H1 (cell line): ENCODE results near the gene PCYT2. TPM values are rescaled to one million over a fixed set of nuclear protein-coding genes. Genes with fewer than 3 reads are reported as not detected.

Source experiments
- CTCF ChIA-PET: fragments of 300-600 bp; sonication (Branson Sonifier 250); formaldehyde crosslinking; loops from one replicate; lab custom pipeline; 2021; ENCODE audit not compliant: partially characterized antibody; lab: Charles Lee
- POLR2A ChIA-PET: fragments of 300-600 bp; sonication (Branson Sonifier 250); formaldehyde crosslinking; loops from one replicate; lab custom pipeline; 2021; ENCODE audit warnings: inconsistent platforms; ENCODE audit not compliant: partially characterized antibody; lab: Charles Lee
- DNase-seq, 2 experiments: peaks; one replicate each; pipeline versions ENCODE4 v3.0.0 to v3.0.0-alpha.2; 2010 to 2022; ENCODE audit warnings: low spot score in 2 of 2, low read depth in 1 of 2, mixed read lengths in 1 of 2
- FAIRE-seq: peaks from 2 replicates; lab custom pipeline; 2011; peaks lifted over from hg19 to GRCh38; lab: Jason Lieb, UNC
- H2AFZ ChIP-seq: 2 replicates; pipeline ENCODE4 v1.8.1; 2012; ENCODE audit warnings: low read length, inconsistent platforms
- H2AK5ac ChIP-seq: 2 replicates; pipeline ENCODE4 v1.6.1; 2013; ENCODE audit warnings: low read depth, low read length
- H2BK120ac ChIP-seq: replicated peaks from 2 replicates; pipeline ENCODE3; 2013; ENCODE audit warnings: low read depth, low read length, inconsistent platforms
- H2BK12ac ChIP-seq: 2 replicates; pipeline ENCODE4 v1.6.1; 2013; ENCODE audit warnings: low read depth, low read length
- H2BK15ac ChIP-seq: 2 replicates; pipeline ENCODE4 v1.6.1; 2013; ENCODE audit warnings: low read length
- H2BK20ac ChIP-seq: 2 replicates; pipeline ENCODE4 v1.6.1; 2013; ENCODE audit warnings: low read length
- H2BK5ac ChIP-seq: 2 replicates; pipeline ENCODE4 v1.6.1; 2013; ENCODE audit warnings: low read depth, low read length
- H3K14ac ChIP-seq: 2 replicates; pipeline ENCODE4 v1.6.1; 2013; ENCODE audit warnings: inconsistent platforms; ENCODE audit not compliant: insufficient read length
- H3K18ac ChIP-seq: 2 replicates; pipeline ENCODE4 v1.6.1; 2013; ENCODE audit warnings: low read length; ENCODE audit errors: extremely low read depth
- H3K23ac ChIP-seq: 2 replicates; pipeline ENCODE4 v1.6.1; 2013; ENCODE audit warnings: inconsistent platforms; ENCODE audit not compliant: insufficient read length
- H3K23me2 ChIP-seq: 2 replicates; pipeline ENCODE4 v1.6.1; 2013; ENCODE audit warnings: low read depth, low read length
- H3K27ac ChIP-seq: 2 replicates; pipeline ENCODE4 v1.6.1; 2011; ENCODE audit warnings: low read depth, low read length, inconsistent platforms
- H3K27me3 ChIP-seq, 4 experiments: replicated peaks in 1 of 4; 1 replicate in 1 of 4; 2 replicates in 3 of 4; pipeline versions ENCODE4 v1.6.1 to v1.8.1; 2011 to 2013; ENCODE audit warnings: low read length in 3 of 4, mild to moderate bottlenecking in 3 of 4, inconsistent platforms in 2 of 4, mixed read lengths in 2 of 4, moderate library complexity in 1 of 4; ENCODE audit not compliant: control insufficient read depth in 3 of 4, insufficient read depth in 3 of 4; ENCODE audit errors: extremely low read depth in 1 of 4
- H3K36me3 ChIP-seq, 4 experiments: 2 replicates each; pipeline versions ENCODE4 v1.6.1 to v1.8.1; 2011 to 2013; ENCODE audit warnings: mild to moderate bottlenecking in 4 of 4, low read length in 3 of 4, moderate library complexity in 2 of 4, control low read depth in 1 of 4, inconsistent platforms in 1 of 4; ENCODE audit not compliant: insufficient read depth in 4 of 4, control insufficient read depth in 2 of 4
- H3K4ac ChIP-seq: replicated peaks from 2 replicates; pipeline ENCODE3; 2013; ENCODE audit warnings: low read length, low read depth, mixed read lengths, inconsistent platforms; ENCODE audit not compliant: insufficient read length
- H3K4me1 ChIP-seq, 4 experiments: replicated peaks in 1 of 4; 1 replicate in 1 of 4; 2 replicates in 3 of 4; pipeline versions ENCODE4 v1.6.1 to v1.8.1; 2011 to 2013; ENCODE audit warnings: low read length in 3 of 4, inconsistent platforms in 2 of 4, mixed read lengths in 1 of 4; ENCODE audit not compliant: insufficient read depth in 4 of 4, control insufficient read depth in 3 of 4
- H3K4me2 ChIP-seq, 2 experiments: 2 replicates each; pipeline versions ENCODE4 v1.6.1 to v1.8.1; 2011 to 2013; ENCODE audit warnings: low read depth in 2 of 2, low read length in 2 of 2, control low read depth in 1 of 2, inconsistent platforms in 1 of 2, mild to moderate bottlenecking in 1 of 2; ENCODE audit not compliant: insufficient read depth in 1 of 2
- H3K4me3 ChIP-seq, 4 experiments: fragments of 200-600, 300-600 bp in 1 of 4; sonication (generic), shearing (Covaris generic), sonication (Bioruptor Twin) in 1 of 4; 2 replicates each; pipeline versions ENCODE4 v1.5.1 to v1.8.1; 2011 to 2016; ENCODE audit warnings: low read length in 4 of 4, low read depth in 3 of 4, control low read depth in 2 of 4, inconsistent platforms in 2 of 4, mild to moderate bottlenecking in 2 of 4, mixed read lengths in 1 of 4, moderate library complexity in 1 of 4; ENCODE audit not compliant: insufficient read depth in 2 of 4; ENCODE audit errors: extremely low read depth in 1 of 4
- H3K56ac ChIP-seq: replicated peaks from 2 replicates; pipeline ENCODE3; 2013; ENCODE audit warnings: low read depth, mild to moderate bottlenecking, mixed read lengths, low read length, inconsistent platforms; ENCODE audit not compliant: insufficient read length
- H3K79me1 ChIP-seq: 2 replicates; pipeline ENCODE4 v1.6.1; 2013; ENCODE audit warnings: low read depth, low read length, control low read depth
- H3K79me2 ChIP-seq, 2 experiments: 2 replicates each; pipeline versions ENCODE4 v1.6.1 to v1.8.1; 2012 to 2013; ENCODE audit warnings: low read length in 2 of 2, mild to moderate bottlenecking in 2 of 2, inconsistent platforms in 1 of 2; ENCODE audit not compliant: insufficient read depth in 2 of 2, control insufficient read depth in 1 of 2
- H3K9ac ChIP-seq, 4 experiments: replicated peaks in 1 of 4; 1 replicate in 1 of 4; 2 replicates in 3 of 4; pipeline versions ENCODE4 v1.6.1 to v1.8.1; 2011 to 2013; ENCODE audit warnings: low read depth in 3 of 4, low read length in 3 of 4, control low read depth in 2 of 4, mild to moderate bottlenecking in 2 of 4, moderate library complexity in 2 of 4, inconsistent platforms in 1 of 4; ENCODE audit errors: extremely low read depth in 1 of 4
- H3K9me3 ChIP-seq, 2 experiments: 2 replicates each; pipeline versions ENCODE4 v1.6.1 to v1.8.1; 2012 to 2013; ENCODE audit warnings: mild to moderate bottlenecking in 2 of 2, moderate library complexity in 2 of 2, control low read depth in 1 of 2, inconsistent platforms in 1 of 2, low read depth in 1 of 2, low read length in 1 of 2, mixed read lengths in 1 of 2; ENCODE audit not compliant: insufficient read depth in 2 of 2
- H4K20me1 ChIP-seq, 2 experiments: replicated peaks in 1 of 2; 2 replicates each; pipeline versions ENCODE3 to v1.8.1; 2011 to 2013; ENCODE audit warnings: inconsistent platforms in 2 of 2, low read length in 2 of 2, mild to moderate bottlenecking in 1 of 2; ENCODE audit not compliant: insufficient read depth in 2 of 2, control insufficient read depth in 1 of 2
- H4K5ac ChIP-seq: 2 replicates; pipeline ENCODE4 v1.6.1; 2013; ENCODE audit warnings: low read length, low read depth, mixed read lengths, inconsistent platforms; ENCODE audit not compliant: insufficient read length
- H4K8ac ChIP-seq: 2 replicates; pipeline ENCODE4 v1.8.0; 2013; ENCODE audit warnings: mild to moderate bottlenecking, moderate library complexity, low read length, inconsistent platforms; ENCODE audit not compliant: insufficient read depth; ENCODE audit errors: extremely low read depth
- H4K91ac ChIP-seq: replicated peaks from 2 replicates; pipeline ENCODE3; 2013; ENCODE audit warnings: low read length, mixed read lengths, inconsistent platforms; ENCODE audit not compliant: insufficient read length
- CHD1 ChIP-seq: IDR thresholded peaks from 2 replicates; pipeline ENCODE4 v1.6.1; 2012; ENCODE audit warnings: low read depth, low read length, improper control_type of control experiment
- EP300 ChIP-seq, 2 experiments: IDR thresholded peaks; 1 replicate in 1 of 2; 2 replicates in 1 of 2; pipeline ENCODE4 v1.6.1; 2011 to 2012; ENCODE audit warnings: low read depth in 2 of 2, low read length in 2 of 2, mild to moderate bottlenecking in 2 of 2, borderline replicate concordance in 1 of 2, inconsistent platforms in 1 of 2, moderate library complexity in 1 of 2
- FOSL1 ChIP-seq: IDR thresholded peaks from 2 replicates; pipeline ENCODE4 v1.6.1; 2011; ENCODE audit warnings: mild to moderate bottlenecking, low read depth, low read length, moderate library complexity; ENCODE audit not compliant: insufficient read depth
- NRF1 ChIP-seq: IDR thresholded peaks from 2 replicates; pipeline ENCODE4 v1.6.1; 2011; ENCODE audit warnings: mild to moderate bottlenecking, low read depth, low read length, improper control_type of control experiment
- RAD21 ChIP-seq, 2 experiments: IDR thresholded peaks in 1 of 2; conservative IDR thresholded peaks in 1 of 2; 2 replicates each; pipeline ENCODE4 v1.6.1; 2011; ENCODE audit warnings: low read depth in 2 of 2, low read length in 2 of 2, improper control_type of control experiment in 1 of 2, inconsistent platforms in 1 of 2, mild to moderate bottlenecking in 1 of 2, moderate library complexity in 1 of 2
- SIRT6 ChIP-seq: IDR thresholded peaks from one replicate; pipeline ENCODE4 v1.7.1; 2012; ENCODE audit warnings: low read length, inconsistent platforms
- SIX5 ChIP-seq: IDR thresholded peaks from 2 replicates; pipeline ENCODE4 v1.6.1; 2011; ENCODE audit warnings: mild to moderate bottlenecking, low read depth, low read length
- SRF ChIP-seq: IDR thresholded peaks from 2 replicates; pipeline ENCODE4 v1.6.1; 2011; ENCODE audit warnings: mild to moderate bottlenecking, low read depth, low read length, moderate library complexity
- TEAD4 ChIP-seq: IDR thresholded peaks from 2 replicates; pipeline ENCODE4 v1.6.1; 2012; ENCODE audit warnings: low read depth, low read length, inconsistent platforms, mixed read lengths
- YY1 ChIP-seq: IDR thresholded peaks from 2 replicates; pipeline ENCODE4 v1.6.1; 2011; ENCODE audit warnings: low read depth, mild to moderate bottlenecking, low read length
- WGBS, 2 experiments: shearing (Covaris generic) in 1 of 2; methylation state at CpG; one replicate each; pipeline versions ENCODE4 v1.1.6 to v1.1.7; 2013 to 2015; ENCODE audit warnings: low lambda C conversion rate in 2 of 2, mixed read lengths in 2 of 2, inconsistent platforms in 1 of 2, low coverage in 1 of 2, missing lambda C conversion rate in 1 of 2; ENCODE audit not compliant: insufficient replicate concordance in 2 of 2, insufficient coverage in 1 of 2, insufficient read length in 1 of 2; ENCODE audit errors: extremely low coverage in 1 of 2, missing lambda C conversion rate in 1 of 2; 5-methylcytosine and 5-hydroxymethylcytosine counted together
- polyA plus RNA-seq, 7 experiments: library from polyadenylated mRNA; depleted of rRNA in 3 of 7; stranded (reverse) in 5 of 7; unstranded in 2 of 7; fragments of >200 nt in 5 of 7; fragments of 200-250 nt in 2 of 7; gene quantifications; 1 replicate in 5 of 7; 2 replicates in 1 of 7; 4 replicates in 1 of 7; pipeline versions ENCODE4 v1.2.1 to v1.2.3, GENCODE V29; 2011 to 2013; ENCODE audit warnings: missing spikeins in 2 of 7, mixed read lengths in 2 of 7
- total RNA-seq: library from RNA; stranded (reverse); fragmentation: NEBNext Ultra II Directional; extraction: Animal tissue kit (Norgen Biotek cat#: 25700); gene quantifications from 2 replicates; pipeline ENCODE4 v1.2.1, GENCODE V29; 2021
- TF ChIP-seq, protein P1 (sequence below), 3 experiments: IDR thresholded peaks; 1 replicate in 2 of 3; 2 replicates in 1 of 3; pipeline versions ENCODE4 v1.5.1 to v1.6.1; 2011; ENCODE audit warnings: low read length in 3 of 3, mild to moderate bottlenecking in 3 of 3, inconsistent platforms in 2 of 3, low read depth in 1 of 3, moderate library complexity in 1 of 3; ENCODE audit not compliant: insufficient read depth in 1 of 3; ENCODE audit errors: control extremely low read depth in 1 of 3

Gene PCYT2
- total and polyA plus RNA-seq, 2 of the 8 experiments (the other 6 are each of a cell fraction or from before 2014, with no cell fraction given): 29.9 to 31.3 TPM

DNA sequence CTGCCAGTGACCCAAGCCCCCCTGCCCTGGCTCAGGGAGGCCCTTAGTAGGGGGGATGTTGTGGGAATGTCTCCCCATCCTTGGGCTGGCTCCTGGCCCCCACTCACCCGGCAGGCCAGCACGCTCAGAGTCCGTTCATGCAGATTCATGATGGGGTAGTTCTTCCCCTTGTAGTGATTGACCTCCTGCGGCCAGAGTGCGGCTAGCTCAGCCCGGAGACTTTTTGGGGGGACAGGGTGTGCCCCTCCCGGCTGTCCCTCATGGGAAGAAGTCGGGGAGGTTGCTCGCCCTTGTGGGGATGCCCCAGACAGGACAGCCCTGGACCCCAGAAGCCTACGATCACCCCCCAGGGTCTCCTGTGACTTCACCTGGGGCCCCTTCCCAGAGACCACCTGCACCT is 5.2 kb downstream of the PCYT2 start:
- Histone ChIP-seq H2BK12ac (no peak overlapping the region), H3K79me2 (no peaks in the 10 kb centered on the region), H2BK20ac (no peak overlapping the region), H3K23me2 (peaks cover 12% of the 10 kb centered on the region; the same call in 1 of the 2 replicates), H3K4me3 (no peak overlapping the region), H3K23ac (no peak overlapping the region), H3K36me3 (no peaks in the 10 kb centered on the region; a peak in 3 of 8 replicates), H4K8ac (no peak overlapping the region), H2AK5ac (no peak overlapping the region), H3K79me1 (peaks cover 2% of the 10 kb centered on the region; the same call in 1 of the 2 replicates), H3K27ac (no peak overlapping the region), H3K9me3 (no peaks in the 10 kb centered on the region), H4K20me1 (peaks cover 4 to 19% of the 10 kb centered on the region in 2 experiments), H3K18ac (no peak overlapping the region), H3K14ac (no peak overlapping the region), H3K27me3 (peaks cover 0 to 25% (median 14%) of the 10 kb centered on the region in 4 experiments; a peak in 5 of 7 replicates), H2AFZ (no peak overlapping the region), H3K56ac (no peak overlapping the region), H2BK15ac (no peak overlapping the region), H3K4me1 (peaks cover 0 to 15% (median 8%) of the 10 kb centered on the region in 4 experiments; a peak in 4 of 7 replicates), H4K91ac (no peak overlapping the region), H3K9ac (no peak overlapping the region), H3K4ac (no peak overlapping the region), H3K4me2 (no peak overlapping the region), H4K5ac (no peak overlapping the region), H2BK5ac (no peak overlapping the region), H2BK120ac (no peak overlapping the region)
- no peak for DNase-seq
- POLR2A ChIA-PET: interaction anchor here (0.7 to 2.0 kb wide), 6 partner anchors 9 to 26 kb away, joined by 3 to 11 read pairs (median 4); partner anchors contain the start of gene ANAPC11
- 81% methylated on average over 5 of the region's 10 CpGs; no CpG with 5 or more reads in 1 of the 2 experiments for WGBS, 2 experiments
- FAIRE-seq: no peak
- CTCF ChIA-PET: interaction anchor here (0.6 to 1.6 kb wide), 7 partner anchors 10 to 164 kb away, joined by 3 to 7 read pairs (median 4); no protein-coding TSS in a partner anchor
- TF ChIP-seq CHD1 (no peak), RAD21 (IDR thresholded peaks at IDR 0.05 in 1 of 2, conservative IDR thresholded peaks at IDR 0.05 in 1 of 2; ENCODE audit: low read depth in 2 of 2, low read length in 2 of 2) (no peak), SIRT6 (no peak), FOSL1 (no peak), NRF1 (no peak), TEAD4 (no peak), SRF (no peak), YY1 (no peak), SIX5 (no peak), EP300 (IDR thresholded peaks at IDR 0.05; ENCODE audit: borderline replicate concordance in 1 of 2, low read depth in 2 of 2, low read length in 2 of 2) (no peak)
- TF ChIP-seq, protein P1, sequence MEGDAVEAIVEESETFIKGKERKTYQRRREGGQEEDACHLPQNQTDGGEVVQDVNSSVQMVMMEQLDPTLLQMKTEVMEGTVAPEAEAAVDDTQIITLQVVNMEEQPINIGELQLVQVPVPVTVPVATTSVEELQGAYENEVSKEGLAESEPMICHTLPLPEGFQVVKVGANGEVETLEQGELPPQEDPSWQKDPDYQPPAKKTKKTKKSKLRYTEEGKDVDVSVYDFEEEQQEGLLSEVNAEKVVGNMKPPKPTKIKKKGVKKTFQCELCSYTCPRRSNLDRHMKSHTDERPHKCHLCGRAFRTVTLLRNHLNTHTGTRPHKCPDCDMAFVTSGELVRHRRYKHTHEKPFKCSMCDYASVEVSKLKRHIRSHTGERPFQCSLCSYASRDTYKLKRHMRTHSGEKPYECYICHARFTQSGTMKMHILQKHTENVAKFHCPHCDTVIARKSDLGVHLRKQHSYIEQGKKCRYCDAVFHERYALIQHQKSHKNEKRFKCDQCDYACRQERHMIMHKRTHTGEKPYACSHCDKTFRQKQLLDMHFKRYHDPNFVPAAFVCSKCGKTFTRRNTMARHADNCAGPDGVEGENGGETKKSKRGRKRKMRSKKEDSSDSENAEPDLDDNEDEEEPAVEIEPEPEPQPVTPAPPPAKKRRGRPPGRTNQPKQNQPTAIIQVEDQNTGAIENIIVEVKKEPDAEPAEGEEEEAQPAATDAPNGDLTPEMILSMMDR (IDR thresholded peaks at IDR 0.05; ENCODE audit: control extremely low read depth in 1 of 3, insufficient read depth in 1 of 3, low read depth in 1 of 3, low read length in 3 of 3): no peak
